ENCODE results near the gene PCGF1.

PCGF1 gene

GRCh38 chr2:74524955-74525716 lies 17.6 kb upstream of the PCGF1 start:
- in situ Hi-C loops (cut with HindIII; ENCODE audit: low pct_ligation_motif_present, low pct_unique_long_range_greater_than_20kb, low sequenced_read_pairs) = no loop called here
- DNase-seq = no peak

- DNase-seq = no peak
- in situ Hi-C loops (cut with HindIII; ENCODE audit: low pct_ligation_motif_present, low pct_unique_long_range_greater_than_20kb, low sequenced_read_pairs) = no loop called here
Observed at GRCh38 chr2:74524005-74524404, 16.5 kb upstream of the PCGF1 start.

GRCh38 chr2:74522516-74522915 lies 15.0 kb upstream of the PCGF1 start:
- in situ Hi-C loops (cut with HindIII; ENCODE audit: low pct_ligation_motif_present, low pct_unique_long_range_greater_than_20kb, low sequenced_read_pairs) = no loop called here
- DNase-seq = no peak

- no peak for DNase-seq
- in situ Hi-C loops (cut with HindIII; ENCODE audit: low pct_ligation_motif_present, low pct_unique_long_range_greater_than_20kb, low sequenced_read_pairs) = no loop called here
Observed at GRCh38 chr2:74516650-74517049, 9.2 kb upstream of the PCGF1 start.

GRCh38 chr2:74515981-74516633 lies 8.6 kb upstream of the PCGF1 start:
- in situ Hi-C loops (cut with HindIII; ENCODE audit: low pct_ligation_motif_present, low pct_unique_long_range_greater_than_20kb, low sequenced_read_pairs) = no loop called here
- DNase-seq = no peak

- in situ Hi-C loops (cut with HindIII; ENCODE audit: low pct_ligation_motif_present, low pct_unique_long_range_greater_than_20kb, low sequenced_read_pairs) = no loop called here
- DNase-seq = no peak
Observed at GRCh38 chr2:74515271-74515980, 7.9 kb upstream of the PCGF1 start.

- no peak for DNase-seq
Observed at GRCh38 chr2:74514368-74515270, 7.1 kb upstream of the PCGF1 start, which contains the start of gene TLX2. Gene TLX2, plus strand, starts transcription at chr2:74514450. Its CDS starts 357 bp downstream, at chr2:74514807.

GRCh38 chr2:74513605-74514367 lies 6.3 kb upstream of the PCGF1 start:
- in situ Hi-C loops (cut with HindIII; ENCODE audit: low pct_ligation_motif_present, low pct_unique_long_range_greater_than_20kb, low sequenced_read_pairs) = no loop called here
- DNase-seq = no peak

More at GRCh38 chr2:74514368-74515270, 7.1 kb upstream of the PCGF1 start, which contains the start of gene TLX2:
- in situ Hi-C loops (cut with HindIII; ENCODE audit: low pct_ligation_motif_present, low pct_unique_long_range_greater_than_20kb, low sequenced_read_pairs) = no loop called here

GRCh38 chr2:74512744-74513604 lies 5.5 kb upstream of the PCGF1 start:
- in situ Hi-C loops (cut with HindIII; ENCODE audit: low pct_ligation_motif_present, low pct_unique_long_range_greater_than_20kb, low sequenced_read_pairs) = no loop called here
- DNase-seq = no peak

GRCh38 chr2:74511104-74511989 lies 3.9 kb upstream of the PCGF1 start:
- DNase-seq = no peak
- in situ Hi-C loops (cut with HindIII; ENCODE audit: low pct_ligation_motif_present, low pct_unique_long_range_greater_than_20kb, low sequenced_read_pairs) = no loop called here

- DNase-seq = no peak
- in situ Hi-C loops (cut with HindIII; ENCODE audit: low pct_ligation_motif_present, low pct_unique_long_range_greater_than_20kb, low sequenced_read_pairs) = no loop called here
Observed at GRCh38 chr2:74510272-74510671, 2.8 kb upstream of the PCGF1 start.

- in situ Hi-C loops (cut with HindIII; ENCODE audit: low pct_ligation_motif_present, low pct_unique_long_range_greater_than_20kb, low sequenced_read_pairs) = no loop called here
- peak; percentile 32 for DNase-seq
Observed at GRCh38 chr2:74507926-74508520, 528 bp upstream of the PCGF1 start.

GRCh38 chr2:74505448-74506246 lies 1.8 kb downstream of the PCGF1 start:
- in situ Hi-C loops (cut with HindIII; ENCODE audit: low pct_ligation_motif_present, low pct_unique_long_range_greater_than_20kb, low sequenced_read_pairs) = no loop called here
- no peak for DNase-seq

- DNase-seq = no peak
- in situ Hi-C loops (cut with HindIII; ENCODE audit: low pct_ligation_motif_present, low pct_unique_long_range_greater_than_20kb, low sequenced_read_pairs) = no loop called here
Observed at GRCh38 chr2:74504591-74504990, 2.9 kb downstream of the PCGF1 start.
